SK-N-MC (cell line): Measurements from ENCODE around the gene HAL.

Source experiments
- DNase-seq: peaks from one replicate; pipeline ENCODE4 v3.0.0-alpha.2; 2011; ENCODE audit warnings: low read depth, low spot score
- H3K27ac ChIP-seq: fragments of 200-600 bp; sonication (generic); 2 replicates; pipeline ENCODE4 v1.5.1; 2016; ENCODE audit warnings: mixed run types
- H3K36me3 ChIP-seq: fragments of 200-600 bp; sonication (generic); 2 replicates; pipeline ENCODE4 v1.6.1; 2017; ENCODE audit warnings: antibody characterized with exemption, low read length, mixed read lengths; ENCODE audit not compliant: insufficient read depth
- H3K4me3 ChIP-seq: fragments of 200-600 bp; sonication (generic); 2 replicates; pipeline ENCODE4 v1.5.1; 2016
- H3K9ac ChIP-seq: fragments of 200-600 bp; sonication (generic); 2 replicates; pipeline ENCODE4 v1.8.0; 2017; ENCODE audit warnings: mixed run types, mixed read lengths; ENCODE audit not compliant: insufficient read length
- H3K9me3 ChIP-seq: fragments of 200-600 bp; sonication (generic); 2 replicates; pipeline ENCODE4 v1.6.1; 2017; ENCODE audit warnings: low read depth, mild to moderate bottlenecking, antibody characterized with exemption, low read length, moderate library complexity, mixed read lengths
- EZH2 ChIP-seq: fragments of 200-600 bp; sonication (generic); IDR thresholded peaks from one replicate; pipeline ENCODE4 v1.6.1; 2017; ENCODE audit warnings: antibody characterized with exemption
- FOXP2 ChIP-seq: optimal IDR thresholded peaks from 2 replicates; pipeline ENCODE3; 2011; ENCODE audit warnings: mild to moderate bottlenecking, moderate library complexity; ENCODE audit not compliant: insufficient read depth; ENCODE audit errors: extremely low read length, control extremely low read depth
- POLR2AphosphoS5 ChIP-seq: IDR thresholded peaks from 2 replicates; pipeline ENCODE4 v1.6.1; 2012; ENCODE audit warnings: mild to moderate bottlenecking, low read depth, low read length, borderline replicate concordance

The HAL gene

GRCh38 chr12:95986635-95987570, 9.2 kb downstream of the HAL start:
- H3K9me3 ChIP-seq, result no peaks in the 10 kb centered on the region
- no peak overlapping the region for H3K9ac ChIP-seq
- no peak overlapping the region for H3K27ac ChIP-seq
- no peaks in the 10 kb centered on the region for H3K36me3 ChIP-seq
- DNase-seq, result no peak
- H3K4me3 ChIP-seq, result no peak overlapping the region
- no peak for TF ChIP-seq FOXP2
- no peak for TF ChIP-seq POLR2AphosphoS5
- no peak for TF ChIP-seq EZH2

GRCh38 chr12:95984682-95985081, 11.5 kb downstream of the HAL start:
- H3K9ac ChIP-seq, result no peak overlapping the region

GRCh38 chr12:95982602-95983001, 13.5 kb downstream of the HAL start:
- Histone ChIP-seq H3K27ac (no peak overlapping the region), H3K9ac (no peak overlapping the region), H3K4me3 (no peak overlapping the region), H3K36me3 (no peaks in the 10 kb centered on the region), H3K9me3 (no peaks in the 10 kb centered on the region)
- DNase-seq, result no peak
- TF ChIP-seq EZH2 (no peak), FOXP2 (no peak), POLR2AphosphoS5 (no peak)

More at GRCh38 chr12:95984682-95985081, 11.5 kb downstream of the HAL start:
- H3K36me3 ChIP-seq, result no peaks in the 10 kb centered on the region
- H3K27ac ChIP-seq, result no peak overlapping the region
- H3K4me3 ChIP-seq, result no peak overlapping the region
- no peaks in the 10 kb centered on the region for H3K9me3 ChIP-seq
- no peak for TF ChIP-seq EZH2
- TF ChIP-seq FOXP2, result no peak
- no peak for TF ChIP-seq POLR2AphosphoS5
- DNase-seq, result no peak

DNA sequence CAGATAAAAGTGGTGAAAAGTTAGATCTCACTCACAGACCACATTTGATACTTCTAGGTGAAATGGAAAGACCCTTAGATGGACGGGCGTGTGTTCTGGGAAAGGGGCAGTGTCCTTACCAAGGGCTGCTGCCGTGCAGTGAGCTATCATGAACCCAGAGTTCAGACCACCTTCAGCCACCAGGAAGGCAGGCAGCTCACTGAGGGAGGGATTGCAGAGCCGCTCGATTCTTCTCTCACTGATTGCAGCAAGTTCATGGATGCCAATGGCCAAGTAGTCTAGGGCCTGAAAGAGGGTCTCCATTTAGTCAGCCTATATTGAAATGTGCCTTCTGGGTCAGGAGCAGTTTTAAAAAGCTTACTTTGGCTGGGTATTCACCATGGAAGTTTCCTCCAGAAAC, 15.7 kb downstream of the HAL start:
- no peak overlapping the region for H3K27ac ChIP-seq
- H3K9me3 ChIP-seq, result no peaks in the 10 kb centered on the region
- no peaks in the 10 kb centered on the region for H3K36me3 ChIP-seq
- no peak overlapping the region for H3K9ac ChIP-seq
- no peak for DNase-seq
- TF ChIP-seq EZH2 (no peak), POLR2AphosphoS5 (no peak), FOXP2 (no peak)
- H3K4me3 ChIP-seq, result no peak overlapping the region

- no peak for TF ChIP-seq FOXP2
- no peak for TF ChIP-seq EZH2
- TF ChIP-seq POLR2AphosphoS5, result no peak
- no peak overlapping the region for H3K27ac ChIP-seq
Measured at GRCh38 chr12:95978774-95979173, 17.4 kb downstream of the HAL start.

GRCh38 chr12:95978351-95978750, 17.8 kb downstream of the HAL start:
- DNase-seq, result no peak
- Histone ChIP-seq H3K4me3 (no peak overlapping the region), H3K9me3 (no peaks in the 10 kb centered on the region), H3K27ac (no peak overlapping the region), H3K36me3 (no peaks in the 10 kb centered on the region), H3K9ac (no peak overlapping the region)
- no peak for TF ChIP-seq EZH2
- TF ChIP-seq POLR2AphosphoS5, result no peak
- no peak for TF ChIP-seq FOXP2

More at GRCh38 chr12:95978774-95979173, 17.4 kb downstream of the HAL start:
- no peak for DNase-seq
- no peak overlapping the region for H3K4me3 ChIP-seq
- H3K9me3 ChIP-seq, result no peaks in the 10 kb centered on the region
- no peak overlapping the region for H3K9ac ChIP-seq
- H3K36me3 ChIP-seq, result no peaks in the 10 kb centered on the region

GRCh38 chr12:95977764-95978305, 18.3 kb downstream of the HAL start:
- Histone ChIP-seq H3K27ac (no peak overlapping the region), H3K9me3 (no peaks in the 10 kb centered on the region), H3K36me3 (no peaks in the 10 kb centered on the region), H3K4me3 (no peak overlapping the region), H3K9ac (no peak overlapping the region)
- TF ChIP-seq FOXP2 (no peak), POLR2AphosphoS5 (no peak), EZH2 (no peak)
- DNase-seq, result no peak

DNA sequence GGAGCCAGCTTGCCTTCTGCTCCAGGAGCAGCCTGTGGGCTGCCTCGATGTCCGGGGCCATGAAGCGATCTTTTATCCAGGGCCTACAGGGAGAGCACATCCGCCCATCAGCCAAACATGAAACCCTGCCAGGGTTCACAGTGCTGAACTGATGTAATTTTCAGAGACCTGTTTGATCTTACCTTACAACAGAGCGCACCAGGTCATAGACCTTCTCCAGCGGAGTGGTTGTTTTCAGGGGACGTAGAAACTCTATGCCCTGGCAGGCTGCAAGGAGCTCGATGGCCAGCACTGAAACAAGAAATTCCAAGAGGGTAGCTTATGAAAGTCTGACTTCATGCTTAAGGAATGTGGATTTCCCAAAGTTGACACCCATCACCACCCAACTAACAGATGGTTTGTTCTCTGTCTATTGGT, 19.7 kb downstream of the HAL start:
- H3K9me3 ChIP-seq, result no peaks in the 10 kb centered on the region
- no peak overlapping the region for H3K9ac ChIP-seq
- TF ChIP-seq POLR2AphosphoS5 (no peak), FOXP2 (no peak), EZH2 (no peak)
- H3K27ac ChIP-seq, result no peak overlapping the region
- no peak overlapping the region for H3K4me3 ChIP-seq
- no peaks in the 10 kb centered on the region for H3K36me3 ChIP-seq
- no peak for DNase-seq
